ENCODE measurements around the gene MICALL2.

Gene MICALL2

GRCh38 chr7:1407892-1408291 lies 51.4 kb downstream of the MICALL2 start:
- no peak overlapping the region for H3K4me3 ChIP-seq (ENCODE audit: low read depth, low read length)
- TF ChIP-seq, protein P1, sequence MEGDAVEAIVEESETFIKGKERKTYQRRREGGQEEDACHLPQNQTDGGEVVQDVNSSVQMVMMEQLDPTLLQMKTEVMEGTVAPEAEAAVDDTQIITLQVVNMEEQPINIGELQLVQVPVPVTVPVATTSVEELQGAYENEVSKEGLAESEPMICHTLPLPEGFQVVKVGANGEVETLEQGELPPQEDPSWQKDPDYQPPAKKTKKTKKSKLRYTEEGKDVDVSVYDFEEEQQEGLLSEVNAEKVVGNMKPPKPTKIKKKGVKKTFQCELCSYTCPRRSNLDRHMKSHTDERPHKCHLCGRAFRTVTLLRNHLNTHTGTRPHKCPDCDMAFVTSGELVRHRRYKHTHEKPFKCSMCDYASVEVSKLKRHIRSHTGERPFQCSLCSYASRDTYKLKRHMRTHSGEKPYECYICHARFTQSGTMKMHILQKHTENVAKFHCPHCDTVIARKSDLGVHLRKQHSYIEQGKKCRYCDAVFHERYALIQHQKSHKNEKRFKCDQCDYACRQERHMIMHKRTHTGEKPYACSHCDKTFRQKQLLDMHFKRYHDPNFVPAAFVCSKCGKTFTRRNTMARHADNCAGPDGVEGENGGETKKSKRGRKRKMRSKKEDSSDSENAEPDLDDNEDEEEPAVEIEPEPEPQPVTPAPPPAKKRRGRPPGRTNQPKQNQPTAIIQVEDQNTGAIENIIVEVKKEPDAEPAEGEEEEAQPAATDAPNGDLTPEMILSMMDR (IDR thresholded peaks at IDR 0.05; ENCODE audit: borderline replicate concordance, insufficient read depth, low read depth, low read length): no peak

DNA sequence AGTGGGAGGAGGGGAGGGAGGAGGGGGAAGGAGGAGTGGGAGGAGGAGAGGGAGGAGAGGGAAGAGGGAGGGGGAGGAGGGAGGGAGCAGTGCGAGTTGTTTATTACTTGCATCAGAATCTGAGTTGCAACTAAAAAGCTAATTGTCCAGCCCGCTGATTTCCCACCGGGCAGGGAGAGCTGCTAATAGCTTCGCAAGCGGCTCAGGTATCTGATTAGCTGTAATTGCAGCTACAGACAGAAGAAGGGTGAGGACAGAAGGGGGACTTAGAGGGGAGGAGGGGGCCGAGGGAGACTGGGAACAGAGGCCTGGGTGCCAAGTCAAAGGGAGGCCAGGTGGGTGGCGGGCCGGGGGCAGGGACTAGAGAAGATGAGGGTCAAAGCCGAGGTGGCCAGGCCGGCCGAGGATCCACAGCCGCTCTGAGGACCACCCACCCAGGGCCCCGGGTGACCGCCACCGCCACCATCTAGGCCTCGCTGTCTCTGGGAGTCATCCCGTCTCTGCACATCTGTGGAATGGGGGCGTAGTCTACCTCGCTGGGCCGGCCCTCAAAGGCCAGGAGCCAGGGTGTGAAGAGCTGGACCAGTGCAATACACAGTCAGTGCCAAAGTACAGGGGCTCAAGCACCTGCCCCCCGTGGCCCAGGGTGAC lies 54.2 kb downstream of the MICALL2 start:
- TF ChIP-seq, protein P1 (IDR thresholded peaks at IDR 0.05; ENCODE audit: borderline replicate concordance, insufficient read depth, low read depth, low read length): no peak
- no peak overlapping the region for H3K4me3 ChIP-seq (ENCODE audit: low read depth, low read length)

- H3K4me3 ChIP-seq (ENCODE audit: low read depth, low read length): no peak overlapping the region
These were observed 54.8 kb downstream of the MICALL2 start for GRCh38 chr7:1404460-1404809.

DNA sequence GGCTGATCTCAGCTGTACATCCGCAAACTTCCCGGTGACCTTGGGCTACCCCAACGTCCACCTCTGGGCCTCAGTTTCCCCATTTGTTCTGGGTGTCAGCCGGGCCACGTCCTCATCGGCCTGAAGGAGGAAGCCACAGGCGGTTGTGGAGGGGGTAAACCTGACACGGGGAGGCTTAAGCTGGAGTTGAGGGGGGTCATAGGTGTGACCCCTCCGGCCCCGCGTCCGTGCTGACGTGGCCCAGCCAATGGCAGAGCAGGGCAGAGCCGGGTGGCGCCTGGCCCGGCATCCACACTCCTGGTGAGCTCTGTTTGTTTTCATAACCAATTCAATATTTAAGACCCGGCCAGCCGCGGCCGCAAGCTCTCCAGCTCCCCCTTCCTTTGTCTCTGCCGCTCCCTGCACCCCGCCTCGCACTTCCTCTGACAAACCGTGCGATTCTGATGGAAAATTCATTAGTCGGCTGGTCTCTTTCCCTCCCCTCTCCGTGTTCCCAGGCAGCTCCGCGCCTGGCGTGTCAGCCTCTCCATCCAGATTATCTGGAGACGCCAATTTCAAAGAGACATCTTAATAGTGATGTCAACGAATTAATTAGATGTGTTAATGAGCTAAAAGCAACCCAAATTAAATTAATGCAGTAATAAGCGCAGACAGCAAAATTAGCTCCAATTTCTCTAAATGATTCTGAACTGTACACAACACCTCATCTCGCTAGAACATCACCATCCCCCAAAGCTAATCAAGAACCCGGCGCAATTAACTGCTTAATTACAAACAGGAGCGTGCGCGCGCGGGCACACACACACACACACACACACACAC lies 55.4 kb downstream of the MICALL2 start:
- H3K4me3 ChIP-seq (ENCODE audit: low read depth, low read length): no peak overlapping the region
- TF ChIP-seq, protein P1 (IDR thresholded peaks at IDR 0.05; ENCODE audit: borderline replicate concordance, insufficient read depth, low read depth, low read length): no peak

More at GRCh38 chr7:1404460-1404809, 54.8 kb downstream of the MICALL2 start:
- TF ChIP-seq, protein P1 (IDR thresholded peaks at IDR 0.05; ENCODE audit: borderline replicate concordance, insufficient read depth, low read depth, low read length): no peak

DNA sequence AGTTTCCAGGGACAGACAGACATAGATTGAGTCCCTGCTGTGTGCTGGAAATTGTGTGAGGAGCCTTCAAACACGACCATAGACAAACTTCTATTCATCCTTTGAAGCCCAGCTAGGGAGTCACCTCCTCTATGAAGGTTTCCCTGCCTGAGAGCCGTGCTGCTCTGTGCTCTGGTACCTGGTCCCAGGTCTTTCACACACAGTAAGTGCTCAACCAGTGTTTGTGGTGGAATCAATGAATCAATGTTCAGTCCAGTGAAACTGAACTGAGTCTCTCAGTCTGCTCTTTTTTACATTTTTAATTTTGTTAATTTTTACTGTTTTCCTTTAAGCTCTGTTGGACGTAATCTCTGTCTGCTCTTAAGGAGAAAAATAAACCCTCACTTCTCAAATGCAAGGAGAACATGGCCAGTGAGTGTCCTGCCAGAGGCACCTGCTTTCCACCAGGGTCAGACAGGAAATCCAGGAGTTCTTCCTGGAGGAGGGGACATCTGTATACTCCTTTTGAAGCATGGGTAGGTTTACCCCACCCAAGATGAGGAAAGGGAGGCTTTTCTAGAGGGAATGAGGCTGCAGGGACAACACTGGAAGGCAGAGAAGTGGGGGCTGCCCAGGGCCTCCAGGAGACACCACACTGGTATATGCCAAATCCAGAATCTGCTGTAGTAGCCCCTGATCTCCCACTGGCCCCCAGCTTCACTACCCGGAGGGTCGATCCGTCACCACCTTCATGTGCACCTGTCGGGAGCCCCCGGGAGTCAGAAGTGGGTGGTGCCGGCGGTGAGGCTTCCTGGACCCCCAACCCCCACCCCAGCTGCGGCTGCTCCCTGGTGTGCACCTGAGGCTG lies 56.3 kb downstream of the MICALL2 start:
- no peak overlapping the region for H3K4me3 ChIP-seq (ENCODE audit: low read depth, low read length)

DNA sequence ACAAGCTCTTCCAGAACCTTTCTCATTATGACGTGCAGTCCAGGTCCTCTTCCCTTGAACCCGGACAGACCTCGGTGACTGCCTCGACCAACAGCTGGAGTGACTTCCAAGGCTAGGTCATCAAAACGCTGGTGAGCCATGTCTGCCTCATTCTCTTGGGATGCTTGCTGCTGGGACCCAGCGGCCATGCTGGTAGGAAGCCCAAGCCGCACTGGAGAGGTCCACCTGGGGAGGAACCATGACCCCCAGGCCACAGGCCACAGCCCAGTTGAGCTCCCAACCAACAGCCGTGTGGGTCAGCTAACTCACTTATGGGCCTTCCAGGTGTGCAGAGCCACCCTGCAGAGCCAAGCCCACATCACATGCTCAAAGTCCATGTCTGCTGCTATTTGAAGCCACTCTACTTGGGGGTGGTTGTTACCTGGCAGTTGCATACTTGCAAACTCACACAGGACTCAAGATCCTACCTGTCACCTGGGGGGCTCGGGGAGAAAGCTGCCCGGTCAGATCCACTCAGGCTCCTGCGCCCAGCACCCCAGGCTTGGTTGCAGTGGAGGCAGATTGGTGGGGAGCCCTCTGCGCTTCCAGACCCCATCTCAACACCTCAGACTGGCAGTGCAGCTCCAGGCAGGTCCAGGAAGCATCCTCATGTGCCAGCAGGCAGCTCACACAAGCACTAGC lies 57.0 kb downstream of the MICALL2 start:
- TF ChIP-seq, protein P1 (IDR thresholded peaks at IDR 0.05; ENCODE audit: borderline replicate concordance, insufficient read depth, low read depth, low read length): no peak

More for the DNA sequence above, 56.3 kb downstream of the MICALL2 start:
- TF ChIP-seq, protein P1 (IDR thresholded peaks at IDR 0.05; ENCODE audit: borderline replicate concordance, insufficient read depth, low read depth, low read length): no peak

More for the DNA sequence above, 57.0 kb downstream of the MICALL2 start:
- no peak overlapping the region for H3K4me3 ChIP-seq (ENCODE audit: low read depth, low read length)
